Measurements from ENCODE around the gene CLRN1.

Gene CLRN1

DNA sequence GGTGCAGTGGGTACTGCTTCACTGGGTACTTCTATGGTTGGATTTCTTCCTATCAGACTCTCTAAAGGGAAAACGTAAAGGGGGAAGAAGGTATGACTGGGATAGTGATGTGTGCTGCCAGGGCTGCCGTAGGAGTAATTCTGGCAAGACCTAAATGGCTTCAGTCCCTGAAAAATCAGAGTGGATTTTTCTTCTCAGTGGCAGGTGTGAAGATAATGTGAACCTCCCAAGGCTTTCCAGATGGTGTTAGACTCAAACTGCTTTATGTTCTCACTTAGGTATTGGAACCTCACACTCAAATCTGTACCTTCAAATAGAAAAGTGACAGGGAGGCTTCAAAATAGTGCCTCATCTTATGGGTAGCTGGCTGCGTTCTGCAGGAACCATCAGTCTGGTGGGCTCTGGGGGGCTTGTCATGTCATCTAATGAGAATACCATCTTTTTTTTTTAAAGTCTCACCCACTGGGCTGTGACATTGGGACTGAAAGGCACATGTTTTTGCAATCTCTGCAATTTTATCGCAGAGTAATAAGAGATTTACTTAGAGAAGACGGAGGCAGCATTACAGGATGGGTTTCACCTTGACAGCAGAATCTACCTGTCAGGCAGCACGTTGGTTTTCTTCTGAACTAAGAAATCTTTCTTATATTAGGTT, 95.8 kb downstream of the CLRN1 start:
- no peak for DNase-seq (ENCODE audit: low spot score)
